GM23338 (cell line): ENCODE measurements around the gene ATG4C.

Experiments used
- CREB1 ChIP-seq: fragments of 250-450 bp; sonication (Bioruptor Pico); IDR thresholded peaks from 2 replicates; pipeline ENCODE4 v1.5.0; 2020; ENCODE audit warnings: low read depth, mild to moderate bottlenecking, moderate library complexity
- CTCF ChIP-seq, 2 experiments: fragments of 200-600 bp in 1 of 2; sonication (generic) in 1 of 2; conservative IDR thresholded peaks; 2 replicates each; pipeline versions ENCODE4 v1.5.1 to v1.6.1; 2016 to 2017; ENCODE audit warnings: antibody characterized with exemption in 2 of 2, low read depth in 2 of 2, mild to moderate bottlenecking in 2 of 2, moderate library complexity in 1 of 2
- EZH2 ChIP-seq: fragments of 200-600 bp; sonication (generic); IDR thresholded peaks from one replicate; pipeline ENCODE4 v1.8.0; 2017; ENCODE audit warnings: antibody characterized with exemption, mild to moderate bottlenecking, low read depth; ENCODE audit not compliant: unreplicated experiment
- POLR2AphosphoS5 ChIP-seq: IDR thresholded peaks from 2 replicates; pipeline ENCODE4 v1.6.1; 2016; ENCODE audit warnings: antibody characterized with exemption, low read depth
- REST ChIP-seq: IDR thresholded peaks from one replicate; pipeline ENCODE4 v1.6.1; 2018; ENCODE audit warnings: antibody characterized with exemption; ENCODE audit not compliant: unreplicated experiment
- ZNF114 ChIP-seq: fragments of 250-450 bp; sonication (Bioruptor Pico); IDR thresholded peaks from 2 replicates; pipeline ENCODE4 v1.5.0; 2020; ENCODE audit warnings: mild to moderate bottlenecking, moderate library complexity

GRCh38 chr1:62903522-62903921, 119.6 kb downstream of the ATG4C start:
- TF ChIP-seq CTCF (conservative IDR thresholded peaks at IDR 0.05; ENCODE audit: low read depth in 2 of 2): no peak
- TF ChIP-seq EZH2: no peak
- no peak for TF ChIP-seq CREB1 (CRISPR knock-in tag)
- TF ChIP-seq POLR2AphosphoS5: no peak
- TF ChIP-seq REST: no peak
- TF ChIP-seq ZNF114 (CRISPR knock-in tag): no peak
